Astrocyte of the spinal cord (primary cell): ENCODE results near the gene HOXB3.
A peak's percentile ranks its signal among the peaks of the same experiment; 100 is the strongest.

Source experiments
- DNase-seq: peaks from one replicate; pipeline ENCODE4 v3.0.0; 2011; ENCODE audit warnings: low read depth, low spot score
- H3K4me3 ChIP-seq: 2 replicates; pipeline ENCODE4 v1.5.1; 2011; ENCODE audit warnings: low read depth, mild to moderate bottlenecking, low read length, moderate library complexity
- in situ Hi-C: cut with HindIII; loops from 2 replicates; pipeline ENCODE4 v1.10.0; 2017; ENCODE audit warnings: low sequenced_read_pairs
- TF ChIP-seq, protein P1 (sequence below): IDR thresholded peaks from 2 replicates; pipeline ENCODE4 v1.5.1; 2012; ENCODE audit warnings: low read depth, mild to moderate bottlenecking, low read length, inconsistent platforms

The HOXB3 gene

DNA sequence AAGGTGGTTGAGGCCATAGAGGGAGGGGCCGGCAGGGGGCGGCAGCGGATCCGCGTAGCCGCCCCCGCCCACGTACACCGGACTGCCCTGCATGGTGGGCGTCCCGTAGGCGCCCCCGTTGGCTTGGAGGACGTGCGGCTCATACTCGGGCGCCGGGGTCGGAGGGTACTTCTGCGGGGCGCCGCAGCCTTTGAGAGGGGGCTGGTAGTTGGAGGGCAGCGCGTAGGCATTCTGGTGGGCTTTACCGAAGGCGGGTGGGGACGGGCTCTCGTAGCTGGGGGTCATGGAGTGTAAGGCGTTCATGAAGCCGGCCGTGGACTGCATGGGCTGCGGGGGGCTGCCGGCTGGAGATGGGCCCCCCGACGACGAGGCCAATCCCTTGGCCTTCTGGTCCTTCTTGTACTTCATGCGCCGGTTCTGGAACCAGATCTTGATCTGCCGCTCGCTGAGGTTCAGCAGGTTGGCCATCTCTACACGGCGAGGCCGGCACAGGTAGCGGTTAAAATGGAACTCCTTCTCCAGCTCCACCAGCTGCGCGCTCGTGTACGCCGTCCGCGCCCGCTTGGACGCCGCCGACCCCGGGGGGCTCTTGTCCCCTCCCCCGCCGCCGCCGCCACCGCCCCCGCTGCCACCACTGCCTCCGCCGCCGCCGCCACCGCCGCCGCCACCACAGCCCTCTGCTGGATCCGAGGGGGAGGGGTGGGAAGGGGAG lies 39.4 kb downstream of the HOXB3 start:
- TF ChIP-seq, protein P1, sequence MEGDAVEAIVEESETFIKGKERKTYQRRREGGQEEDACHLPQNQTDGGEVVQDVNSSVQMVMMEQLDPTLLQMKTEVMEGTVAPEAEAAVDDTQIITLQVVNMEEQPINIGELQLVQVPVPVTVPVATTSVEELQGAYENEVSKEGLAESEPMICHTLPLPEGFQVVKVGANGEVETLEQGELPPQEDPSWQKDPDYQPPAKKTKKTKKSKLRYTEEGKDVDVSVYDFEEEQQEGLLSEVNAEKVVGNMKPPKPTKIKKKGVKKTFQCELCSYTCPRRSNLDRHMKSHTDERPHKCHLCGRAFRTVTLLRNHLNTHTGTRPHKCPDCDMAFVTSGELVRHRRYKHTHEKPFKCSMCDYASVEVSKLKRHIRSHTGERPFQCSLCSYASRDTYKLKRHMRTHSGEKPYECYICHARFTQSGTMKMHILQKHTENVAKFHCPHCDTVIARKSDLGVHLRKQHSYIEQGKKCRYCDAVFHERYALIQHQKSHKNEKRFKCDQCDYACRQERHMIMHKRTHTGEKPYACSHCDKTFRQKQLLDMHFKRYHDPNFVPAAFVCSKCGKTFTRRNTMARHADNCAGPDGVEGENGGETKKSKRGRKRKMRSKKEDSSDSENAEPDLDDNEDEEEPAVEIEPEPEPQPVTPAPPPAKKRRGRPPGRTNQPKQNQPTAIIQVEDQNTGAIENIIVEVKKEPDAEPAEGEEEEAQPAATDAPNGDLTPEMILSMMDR: peak; percentile 52
- in situ Hi-C loops: no loop called here
- H3K4me3 ChIP-seq: peak overlapping the region; percentile 16
- peak; percentile 43 for DNase-seq

DNA sequence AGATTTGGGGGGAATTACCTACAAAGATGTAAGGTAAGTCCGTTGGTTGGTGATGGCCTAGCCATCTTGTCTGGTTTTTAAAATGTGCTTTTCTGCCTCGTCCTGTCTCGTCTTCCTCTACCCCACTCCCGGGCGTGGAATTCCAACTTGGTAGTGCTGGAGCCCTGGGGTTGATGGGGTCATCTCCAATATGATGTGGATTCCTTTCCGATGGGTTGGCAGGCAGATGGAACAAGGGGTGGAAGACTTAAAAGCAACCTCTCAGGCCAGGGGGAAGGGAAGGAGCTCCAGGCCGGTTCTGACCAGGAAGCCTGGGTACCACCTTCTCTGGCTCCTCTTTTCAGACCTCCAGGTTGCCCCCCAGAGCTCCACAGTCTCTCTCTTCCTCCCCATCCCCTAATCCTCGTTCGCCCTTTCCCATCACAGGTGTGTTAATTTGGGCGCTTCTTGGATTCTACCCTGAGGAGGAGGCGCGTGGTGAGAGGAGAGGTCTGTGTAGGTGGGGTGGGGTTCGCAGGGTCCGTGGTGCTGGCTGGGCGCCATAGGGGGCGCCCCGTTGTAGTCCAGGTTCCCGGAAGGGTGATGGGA lies 40.0 kb downstream of the HOXB3 start:
- peak; percentile 59 for DNase-seq
- in situ Hi-C loops: no loop called here
- H3K4me3 ChIP-seq: peak overlapping the region; percentile 16
- TF ChIP-seq, protein P1: no peak

DNA sequence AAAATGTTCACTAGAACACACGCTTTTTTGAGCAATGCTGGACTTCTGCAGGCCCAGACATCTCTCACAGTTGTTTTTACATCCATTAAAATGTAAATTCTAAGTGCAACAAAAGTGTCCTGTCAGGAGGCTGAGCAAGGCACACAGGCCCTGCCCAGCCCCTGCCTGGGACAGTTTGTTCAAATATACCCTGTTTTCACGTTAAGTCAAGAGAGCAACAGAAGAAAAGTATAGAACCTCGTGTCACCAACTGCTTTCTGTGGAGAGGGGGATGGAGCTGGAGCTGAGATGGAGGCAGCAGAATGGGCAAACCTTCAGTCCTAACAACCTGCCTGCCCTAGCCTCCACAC lies 40.8 kb downstream of the HOXB3 start:
- DNase-seq: peak; percentile 43
- H3K4me3 ChIP-seq: no peak overlapping the region
- TF ChIP-seq, protein P1: no peak
- in situ Hi-C loops: no loop called here

DNA sequence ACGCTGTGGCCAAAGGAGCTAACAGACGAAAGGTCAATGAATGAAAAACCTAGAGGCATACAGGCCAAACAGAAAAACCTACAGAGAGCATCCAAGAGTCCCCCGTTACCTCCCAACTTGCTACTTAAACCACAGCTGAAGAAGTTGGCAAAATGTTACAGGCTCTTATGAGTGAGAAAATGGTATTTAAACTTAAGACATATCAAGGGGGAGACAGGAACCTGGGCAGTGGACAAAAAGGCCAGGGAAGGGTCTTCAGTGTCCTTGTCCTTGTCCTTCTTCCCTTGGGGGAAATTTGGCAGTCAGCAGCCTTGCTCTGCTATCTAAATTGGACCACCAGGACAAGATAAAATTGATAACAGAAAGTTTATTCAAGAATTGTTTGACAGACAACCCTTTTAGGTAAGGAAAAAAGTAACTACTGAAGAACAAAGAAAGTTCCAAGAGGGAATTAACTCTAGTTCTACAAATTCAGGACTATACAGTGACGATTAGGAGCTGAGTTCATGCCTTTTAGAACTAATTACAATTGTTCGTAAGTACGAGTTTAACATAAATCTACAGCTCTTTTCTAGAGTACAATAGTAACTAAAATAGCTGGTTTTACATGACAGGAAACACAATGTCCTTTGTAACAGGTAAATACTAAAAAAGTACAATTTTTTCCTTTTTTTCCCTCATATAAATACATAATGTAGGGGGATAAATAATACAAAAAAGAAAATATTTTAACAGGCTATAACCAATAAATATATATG lies 41.3 kb downstream of the HOXB3 start:
- no peak overlapping the region for H3K4me3 ChIP-seq
- in situ Hi-C loops: no loop called here
- TF ChIP-seq, protein P1: no peak

DNA sequence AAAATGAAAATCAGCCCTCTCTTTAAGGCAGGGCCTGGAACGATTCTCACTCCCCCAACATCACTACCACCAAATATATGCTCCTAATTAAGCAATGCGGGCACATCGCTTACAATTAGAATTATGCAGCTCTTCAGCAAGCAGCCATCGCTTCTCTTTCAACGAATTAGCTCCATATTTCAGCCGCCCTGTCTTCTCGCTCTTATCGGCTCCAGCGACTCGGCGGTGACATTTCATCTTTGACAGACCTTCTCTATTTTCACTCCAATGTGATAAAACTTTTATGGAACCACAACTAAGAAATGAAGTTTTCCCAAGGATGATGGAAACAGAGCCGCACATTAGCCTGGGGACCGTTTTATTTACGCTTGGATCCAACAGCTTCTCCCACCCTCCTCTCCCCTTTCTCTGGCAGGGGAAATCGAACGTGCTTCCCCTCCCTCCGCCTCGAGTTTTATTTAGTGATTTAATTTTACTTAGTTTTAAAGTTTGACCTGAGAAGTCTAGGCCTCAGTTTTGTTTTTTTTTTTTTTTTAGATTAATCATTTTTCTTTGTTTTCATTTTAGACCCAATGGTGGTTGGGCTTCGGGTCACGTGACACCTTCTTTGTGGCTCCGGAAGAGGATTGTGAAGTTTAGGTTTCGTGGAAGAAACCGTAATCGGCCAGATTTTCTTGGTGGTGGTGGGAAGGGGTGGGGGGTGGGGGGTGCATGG lies 42.1 kb downstream of the HOXB3 start:
- peak overlapping the region; percentile 8 for H3K4me3 ChIP-seq
- TF ChIP-seq, protein P1: no peak
- in situ Hi-C loops: no loop called here
- peak; percentile 84 for DNase-seq

More for the DNA sequence above, 41.3 kb downstream of the HOXB3 start:
- no peak for DNase-seq

DNA sequence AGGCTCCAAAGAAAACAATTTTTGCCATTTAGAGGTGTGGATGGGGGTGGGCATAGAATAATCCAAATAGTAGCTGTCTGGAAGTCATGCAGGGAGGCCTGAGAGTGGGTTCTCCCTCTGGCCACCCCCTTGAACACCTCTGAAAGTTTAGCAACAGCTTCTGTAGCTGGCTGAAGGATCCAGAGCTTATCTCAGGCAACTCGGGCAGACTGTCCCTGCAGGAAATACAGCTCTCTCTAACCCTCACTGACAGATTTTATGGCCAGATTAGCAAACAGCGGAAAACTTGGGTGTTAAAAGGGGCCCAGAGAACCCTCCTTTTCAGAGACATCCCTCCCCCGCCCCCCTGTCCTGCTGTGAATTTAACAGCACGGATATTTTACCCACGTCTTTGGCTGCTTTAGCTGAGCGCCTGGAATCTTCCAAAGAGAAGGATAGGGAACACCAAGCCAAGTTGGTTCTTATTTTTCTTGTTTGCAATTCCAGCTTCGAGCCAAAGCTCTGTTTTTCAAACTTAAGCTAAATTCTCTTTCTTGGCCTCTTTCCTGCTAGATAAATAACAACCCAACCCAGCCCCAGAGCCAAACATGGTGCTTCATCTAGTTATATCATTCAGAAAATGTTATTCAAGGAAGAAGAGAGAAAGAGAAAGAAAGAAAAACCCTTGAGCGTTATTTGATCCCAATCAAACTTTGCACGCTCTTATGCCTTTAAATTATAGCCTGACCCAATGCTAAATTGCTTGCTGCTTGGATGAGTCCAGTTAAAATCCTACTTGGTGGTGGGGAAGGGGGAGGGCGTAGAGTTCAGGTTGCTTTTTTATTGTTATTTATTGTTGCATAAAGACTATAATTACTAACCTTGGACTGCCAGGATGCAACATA lies 42.9 kb downstream of the HOXB3 start:
- peak overlapping the region; percentile 6 for H3K4me3 ChIP-seq
- TF ChIP-seq, protein P1: no peak
- in situ Hi-C loops: no loop called here
- DNase-seq: peak; percentile 69
